ENCODE measurements around the gene LAMA1.

Gene LAMA1

GRCh38 chr18:6992761-6993160 is 124.8 kb downstream of the LAMA1 start:
- no peaks in the 10 kb centered on the region for H3K4me1 ChIP-seq (ENCODE audit: insufficient read depth, low read length, poor library complexity, severe bottlenecking)
- no peak overlapping the region for H3K4me2 ChIP-seq (ENCODE audit: low read depth, low read length, poor library complexity, severe bottlenecking)
- H3K27me3 ChIP-seq (ENCODE audit: insufficient read depth, low read length, poor library complexity, severe bottlenecking), result no peaks in the 10 kb centered on the region
- H4K20me1 ChIP-seq (ENCODE audit: insufficient read depth, low read length, poor library complexity, severe bottlenecking), result no peaks in the 10 kb centered on the region
- no peak for TF ChIP-seq EZH2phosphoT487 (IDR thresholded peaks at IDR 0.05; ENCODE audit: borderline replicate concordance)
- no peak for TF ChIP-seq CTCF (conservative IDR thresholded peaks at IDR 0.05; ENCODE audit: low read length)
- H2AFZ ChIP-seq (ENCODE audit: low read length), result no peak overlapping the region
- H3K36me3 ChIP-seq (ENCODE audit: insufficient read depth, low read length), result no peaks in the 10 kb centered on the region
- H3F3A ChIP-seq (ENCODE audit: low read depth), result no peaks in the 10 kb centered on the region
- no peaks in the 10 kb centered on the region for H3K9me2 ChIP-seq (replicated peaks; ENCODE audit: low read depth, low read length)
- no peaks in the 10 kb centered on the region for H3K9me3 ChIP-seq (ENCODE audit: insufficient read depth, low read depth, low read length)
- H3K9ac ChIP-seq (ENCODE audit: low read depth, low read length, poor library complexity, severe bottlenecking), result no peak overlapping the region
- H3K79me2 ChIP-seq (ENCODE audit: insufficient read depth, low read length), result no peaks in the 10 kb centered on the region
- no peak overlapping the region for H3K4me3 ChIP-seq (ENCODE audit: low read length, poor library complexity, severe bottlenecking)

- H3K4me1 ChIP-seq (ENCODE audit: insufficient read depth, low read length, poor library complexity, severe bottlenecking), result no peaks in the 10 kb centered on the region
- H3K79me2 ChIP-seq (ENCODE audit: insufficient read depth, low read length), result no peaks in the 10 kb centered on the region
- no peak overlapping the region for H3K4me3 ChIP-seq (ENCODE audit: low read length, poor library complexity, severe bottlenecking)
- TF ChIP-seq EZH2phosphoT487 (IDR thresholded peaks at IDR 0.05; ENCODE audit: borderline replicate concordance), result no peak
- no peak for TF ChIP-seq CTCF (conservative IDR thresholded peaks at IDR 0.05; ENCODE audit: low read length)
- H3K9ac ChIP-seq (ENCODE audit: low read depth, low read length, poor library complexity, severe bottlenecking), result no peak overlapping the region
- H3K9me2 ChIP-seq (replicated peaks; ENCODE audit: low read depth, low read length), result no peaks in the 10 kb centered on the region
- no peak overlapping the region for H2AFZ ChIP-seq (ENCODE audit: low read length)
- H4K20me1 ChIP-seq (ENCODE audit: insufficient read depth, low read length, poor library complexity, severe bottlenecking), result no peaks in the 10 kb centered on the region
- H3F3A ChIP-seq (ENCODE audit: low read depth), result no peaks in the 10 kb centered on the region
- H3K9me3 ChIP-seq (ENCODE audit: insufficient read depth, low read depth, low read length), result 0 out of 2 replicates have a peak, but pooled peaks cover 3% of the 10 kb centered on the region
- H3K36me3 ChIP-seq (ENCODE audit: insufficient read depth, low read length), result no peaks in the 10 kb centered on the region
- no peak overlapping the region for H3K4me2 ChIP-seq (ENCODE audit: low read depth, low read length, poor library complexity, severe bottlenecking)
- no peaks in the 10 kb centered on the region for H3K27me3 ChIP-seq (ENCODE audit: insufficient read depth, low read length, poor library complexity, severe bottlenecking)
Observed at GRCh38 chr18:6983366-6983765, 134.2 kb downstream of the LAMA1 start.

GRCh38 chr18:6982398-6982797 is 135.2 kb downstream of the LAMA1 start:
- H2AFZ ChIP-seq (ENCODE audit: low read length), result no peak overlapping the region
- H3K36me3 ChIP-seq (ENCODE audit: insufficient read depth, low read length), result no peaks in the 10 kb centered on the region
- H3F3A ChIP-seq (ENCODE audit: low read depth), result no peaks in the 10 kb centered on the region
- H3K4me1 ChIP-seq (ENCODE audit: insufficient read depth, low read length, poor library complexity, severe bottlenecking), result no peaks in the 10 kb centered on the region
- no peaks in the 10 kb centered on the region for H3K9me2 ChIP-seq (replicated peaks; ENCODE audit: low read depth, low read length)
- H3K79me2 ChIP-seq (ENCODE audit: insufficient read depth, low read length), result no peaks in the 10 kb centered on the region
- no peaks in the 10 kb centered on the region for H3K27me3 ChIP-seq (ENCODE audit: insufficient read depth, low read length, poor library complexity, severe bottlenecking)
- 0 out of 2 replicates have a peak, but pooled peaks cover 3% of the 10 kb centered on the region for H3K9me3 ChIP-seq (ENCODE audit: insufficient read depth, low read depth, low read length)
- H3K9ac ChIP-seq (ENCODE audit: low read depth, low read length, poor library complexity, severe bottlenecking), result no peak overlapping the region
- H4K20me1 ChIP-seq (ENCODE audit: insufficient read depth, low read length, poor library complexity, severe bottlenecking), result no peaks in the 10 kb centered on the region
- H3K4me2 ChIP-seq (ENCODE audit: low read depth, low read length, poor library complexity, severe bottlenecking), result no peak overlapping the region
- H3K4me3 ChIP-seq (ENCODE audit: low read length, poor library complexity, severe bottlenecking), result no peak overlapping the region
- TF ChIP-seq EZH2phosphoT487 (IDR thresholded peaks at IDR 0.05; ENCODE audit: borderline replicate concordance) (no peak), CTCF (conservative IDR thresholded peaks at IDR 0.05; ENCODE audit: low read length) (no peak)

All from Loucy (cell line).